ENCODE data around the gene FARP1. TPM values are rescaled to one million over a fixed set of nuclear protein-coding genes. Genes with fewer than 3 reads are reported as not detected.

The FARP1 gene
- total RNA-seq, 5 donors from 2014 or later (not counting 1 experiment from before 2014, with no cell fraction given) = 0.51 to 2.0 (median 1.0) TPM

DNA sequence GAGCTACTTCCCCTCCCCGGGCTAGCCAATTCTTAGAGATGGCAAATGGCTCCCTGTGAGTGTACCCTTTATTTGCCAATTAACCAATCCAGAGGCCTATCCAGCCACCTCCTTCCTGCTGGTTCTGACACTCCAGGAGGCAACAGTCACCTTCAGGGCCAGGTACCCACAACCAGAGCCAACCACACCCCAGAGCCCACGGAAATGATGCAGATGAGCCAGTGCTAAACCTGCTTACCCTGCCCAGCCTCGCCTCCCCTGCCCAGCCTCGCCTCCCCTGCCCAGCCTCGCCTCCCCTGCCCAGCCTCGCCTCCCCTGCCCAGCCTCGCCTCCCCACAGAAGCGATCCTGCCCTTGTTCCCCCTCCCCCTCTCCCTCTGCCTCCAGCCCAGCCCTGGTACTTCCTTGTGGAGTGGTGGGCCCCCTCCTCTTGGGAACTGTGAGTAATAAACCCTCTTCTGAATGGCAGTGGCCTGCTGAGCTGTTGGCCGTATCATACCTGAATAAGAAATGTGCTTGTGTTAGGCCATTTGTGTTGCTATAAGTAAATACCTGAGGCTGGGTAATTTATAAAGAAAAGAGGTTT, 207.9 kb downstream of the FARP1 start:
- Histone ChIP-seq H3K36me3 (ENCODE audit: control insufficient read depth in 2 of 2, extremely low read depth in 1 of 2, insufficient read depth in 1 of 2, low read length in 1 of 2) (no peaks in the 10 kb centered on the region), H3K9me3 (no peaks in the 10 kb centered on the region), H3K4me3 (ENCODE audit: control insufficient read depth in 1 of 2, extremely low read depth in 1 of 2, low read length in 1 of 2) (no peak overlapping the region), H3K27ac (ENCODE audit: low read length) (no peak overlapping the region), H3K27me3 (replicated peaks in 1 of 2; ENCODE audit: control insufficient read depth in 2 of 2, extremely low read depth in 1 of 2, insufficient read depth in 2 of 2, low read length in 1 of 2) (peaks cover 0 to 6% of the 10 kb centered on the region in 2 experiments), H3K4me1 (ENCODE audit: control insufficient read depth in 1 of 2, extremely low read depth in 1 of 2, insufficient read depth in 2 of 2, low read length in 2 of 2) (no peaks in the 10 kb centered on the region)
- H3K4me3 Mint-ChIP-seq = no peak overlapping the region
- 72% methylated on average over 5 of the region's 9 CpGs for WGBS (ENCODE audit: insufficient coverage)
- ChIA-PET CTCF (interaction anchor here in 1 of 2 donors (0.7 kb wide), 1 partner anchor 345 kb away, joined by 3 read pairs; no protein-coding TSS in a partner anchor), POLR2A (no interaction called here)
- no peaks in the 10 kb centered on the region for H3K27me3 Mint-ChIP-seq
- no peak for DNase-seq
- H3K4me1 Mint-ChIP-seq = no peaks in the 10 kb centered on the region
- H3K27ac Mint-ChIP-seq = no peak overlapping the region
- H3K36me3 Mint-ChIP-seq = no peaks in the 10 kb centered on the region
- ATAC-seq (replicated peaks in 1 of 4) = no peak
- H3K9me3 Mint-ChIP-seq = no peaks in the 10 kb centered on the region

DNA sequence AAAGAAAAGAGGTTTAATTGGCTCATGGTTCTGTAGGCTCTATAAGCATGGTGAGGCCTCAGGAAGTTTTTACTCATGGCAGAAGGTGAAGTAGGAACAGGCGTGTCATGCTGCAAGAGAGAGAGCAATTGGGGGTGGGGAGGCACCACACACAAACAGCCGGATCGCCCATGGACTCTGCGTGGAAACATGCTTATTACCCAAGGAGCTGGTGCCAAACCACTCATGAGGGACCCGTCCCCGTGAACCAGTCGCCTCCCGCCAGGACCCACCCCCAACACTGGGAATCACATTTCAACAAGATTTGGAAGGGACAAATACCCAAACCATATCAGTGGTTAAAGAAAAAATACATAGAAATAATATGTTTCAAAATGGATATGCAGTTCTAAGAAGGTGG, 208.7 kb downstream of the FARP1 start:
- ATAC-seq (replicated peaks in 1 of 4) (no peak), DNase-seq (no peak)
- no peaks in the 10 kb centered on the region for H3K9me3 ChIP-seq
- H3K27ac ChIP-seq (ENCODE audit: low read length) = no peak overlapping the region
- peaks cover 0 to 6% of the 10 kb centered on the region in 2 experiments for H3K27me3 ChIP-seq (replicated peaks in 1 of 2; ENCODE audit: control insufficient read depth in 2 of 2, extremely low read depth in 1 of 2, insufficient read depth in 2 of 2, low read length in 1 of 2)
- Mint-ChIP-seq H3K36me3 (no peaks in the 10 kb centered on the region), H3K27me3 (no peaks in the 10 kb centered on the region), H3K4me1 (no peaks in the 10 kb centered on the region), H3K27ac (no peak overlapping the region), H3K9me3 (no peaks in the 10 kb centered on the region), H3K4me3 (no peak overlapping the region)
- no peaks in the 10 kb centered on the region for H3K4me1 ChIP-seq (ENCODE audit: control insufficient read depth in 1 of 2, extremely low read depth in 1 of 2, insufficient read depth in 2 of 2, low read length in 2 of 2)
- no CpG with 5 or more reads among the region's 8 CpGs for whole genome bisulfite sequencing (ENCODE audit: insufficient coverage)
- H3K36me3 ChIP-seq (ENCODE audit: control insufficient read depth in 2 of 2, extremely low read depth in 1 of 2, insufficient read depth in 1 of 2, low read length in 1 of 2) = no peaks in the 10 kb centered on the region
- CTCF ChIA-PET = interaction anchor here in 1 of 2 donors (0.7 kb wide), 1 partner anchor 344 kb away, joined by 3 read pairs; no protein-coding TSS in a partner anchor
- POLR2A ChIA-PET = no interaction called here
- no peak overlapping the region for H3K4me3 ChIP-seq (ENCODE audit: control insufficient read depth in 1 of 2, extremely low read depth in 1 of 2, low read length in 1 of 2)

DNA sequence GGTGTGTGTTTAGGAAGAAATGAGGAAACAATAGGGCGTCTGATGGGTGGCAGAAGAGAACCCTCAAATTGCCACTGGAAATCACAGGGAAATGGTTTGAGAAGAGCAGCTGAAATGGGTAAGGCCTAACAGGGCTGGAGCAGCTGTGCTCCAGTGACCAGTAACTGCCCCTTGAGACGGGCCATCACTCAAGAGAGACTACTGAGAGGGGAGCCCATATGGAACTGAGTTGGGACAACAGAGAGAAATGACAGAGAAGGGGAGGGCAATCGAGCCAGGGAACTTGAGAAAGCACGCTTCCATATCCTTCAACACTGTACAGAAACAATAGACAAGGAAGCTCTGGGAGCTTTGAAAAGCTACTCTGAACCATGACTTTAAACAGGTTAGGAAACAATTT, 209.3 kb downstream of the FARP1 start:
- ChIA-PET CTCF (no interaction called here), POLR2A (no interaction called here)
- H3K36me3 Mint-ChIP-seq = no peaks in the 10 kb centered on the region
- H3K4me1 Mint-ChIP-seq = no peaks in the 10 kb centered on the region
- Histone ChIP-seq H3K27me3 (replicated peaks in 1 of 2; ENCODE audit: control insufficient read depth in 2 of 2, extremely low read depth in 1 of 2, insufficient read depth in 2 of 2, low read length in 1 of 2) (peaks cover 0 to 6% of the 10 kb centered on the region in 2 experiments), H3K36me3 (ENCODE audit: control insufficient read depth in 2 of 2, extremely low read depth in 1 of 2, insufficient read depth in 1 of 2, low read length in 1 of 2) (no peaks in the 10 kb centered on the region), H3K9me3 (no peaks in the 10 kb centered on the region), H3K27ac (ENCODE audit: low read length) (no peak overlapping the region), H3K4me1 (ENCODE audit: control insufficient read depth in 1 of 2, extremely low read depth in 1 of 2, insufficient read depth in 2 of 2, low read length in 2 of 2) (no peaks in the 10 kb centered on the region), H3K4me3 (ENCODE audit: control insufficient read depth in 1 of 2, extremely low read depth in 1 of 2, low read length in 1 of 2) (no peak overlapping the region)
- ATAC-seq (replicated peaks in 1 of 4) = no peak
- H3K27me3 Mint-ChIP-seq = peaks cover 0 to 2% of the 10 kb centered on the region in 2 donors
- no peak for DNase-seq
- WGBS (ENCODE audit: insufficient coverage) = 77% methylated on average over 2 of the region's 4 CpGs
- no peak overlapping the region for H3K27ac Mint-ChIP-seq
- no peak overlapping the region for H3K4me3 Mint-ChIP-seq
- H3K9me3 Mint-ChIP-seq = peaks cover 0 to 2% (median 0%) of the 10 kb centered on the region in 3 donors

DNA sequence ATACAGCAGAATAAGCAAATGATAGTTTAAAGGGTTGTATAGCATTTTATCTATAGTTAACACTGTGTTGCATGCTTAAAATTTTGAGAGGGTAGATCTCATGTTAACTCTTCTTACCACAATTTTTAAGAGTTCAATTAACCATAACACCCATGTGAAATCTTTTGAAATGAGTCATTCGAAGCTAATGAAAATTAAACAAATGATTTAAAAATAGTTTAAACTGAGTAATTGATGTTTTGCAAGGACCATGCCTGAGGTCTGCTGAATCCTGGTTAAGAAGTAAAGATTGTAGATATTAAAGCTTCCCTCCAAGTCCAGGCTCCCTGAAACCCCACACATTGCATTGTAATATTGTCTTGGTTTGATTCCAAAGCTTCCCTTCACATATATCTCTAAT, 210.9 kb downstream of the FARP1 start:
- CTCF ChIA-PET = no interaction called here
- no peaks in the 10 kb centered on the region for H3K36me3 Mint-ChIP-seq
- Histone ChIP-seq H3K36me3 (ENCODE audit: control insufficient read depth in 2 of 2, extremely low read depth in 1 of 2, insufficient read depth in 1 of 2, low read length in 1 of 2) (no peaks in the 10 kb centered on the region), H3K9me3 (no peaks in the 10 kb centered on the region), H3K4me3 (ENCODE audit: control insufficient read depth in 1 of 2, extremely low read depth in 1 of 2, low read length in 1 of 2) (no peak overlapping the region), H3K27ac (ENCODE audit: low read length) (no peak overlapping the region), H3K27me3 (replicated peaks in 1 of 2; ENCODE audit: control insufficient read depth in 2 of 2, extremely low read depth in 1 of 2, insufficient read depth in 2 of 2, low read length in 1 of 2) (peaks cover 0 to 6% of the 10 kb centered on the region in 2 experiments), H3K4me1 (ENCODE audit: control insufficient read depth in 1 of 2, extremely low read depth in 1 of 2, insufficient read depth in 2 of 2, low read length in 2 of 2) (no peaks in the 10 kb centered on the region)
- ATAC-seq (replicated peaks in 1 of 4) (no peak), DNase-seq (no peak)
- H3K4me1 Mint-ChIP-seq = no peaks in the 10 kb centered on the region
- H3K27me3 Mint-ChIP-seq = peaks cover 4 to 6% of the 10 kb centered on the region in 2 donors
- POLR2A ChIA-PET = no interaction called here
- peaks cover 0 to 2% (median 0%) of the 10 kb centered on the region in 3 donors for H3K9me3 Mint-ChIP-seq
- H3K4me3 Mint-ChIP-seq = no peak overlapping the region
- no peak overlapping the region for H3K27ac Mint-ChIP-seq
- no CpG with 5 or more reads among the region's 1 CpG for WGBS (ENCODE audit: insufficient coverage)

DNA sequence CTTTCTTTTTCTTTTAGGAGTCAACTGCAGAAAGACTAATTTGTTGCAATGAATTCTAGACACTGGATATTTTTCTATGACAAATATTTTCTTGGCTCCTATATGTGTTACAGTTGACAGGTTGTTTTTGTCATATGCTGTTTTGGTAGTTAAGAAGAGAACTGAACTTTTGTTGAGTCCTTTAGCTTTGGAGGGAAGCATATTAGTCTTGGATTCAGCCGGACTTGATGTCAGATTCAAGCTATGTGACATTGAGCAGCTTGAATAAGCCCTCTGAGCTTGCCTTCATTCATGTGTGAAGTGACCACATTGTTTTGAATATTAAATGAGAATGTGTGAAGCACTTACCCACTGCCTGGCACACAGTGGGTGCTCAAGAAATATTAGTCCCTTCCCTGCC, 216.0 kb downstream of the FARP1 start:
- no peak overlapping the region for H3K27ac Mint-ChIP-seq
- WGBS (ENCODE audit: insufficient coverage) = no CpG with 5 or more reads among the region's 1 CpG
- Histone ChIP-seq H3K4me3 (ENCODE audit: control insufficient read depth in 1 of 2, extremely low read depth in 1 of 2, low read length in 1 of 2) (no peak overlapping the region), H3K36me3 (ENCODE audit: control insufficient read depth in 2 of 2, extremely low read depth in 1 of 2, insufficient read depth in 1 of 2, low read length in 1 of 2) (no peaks in the 10 kb centered on the region), H3K9me3 (no peaks in the 10 kb centered on the region), H3K4me1 (ENCODE audit: control insufficient read depth in 1 of 2, extremely low read depth in 1 of 2, insufficient read depth in 2 of 2, low read length in 2 of 2) (no peaks in the 10 kb centered on the region), H3K27me3 (replicated peaks in 1 of 2; ENCODE audit: control insufficient read depth in 2 of 2, extremely low read depth in 1 of 2, insufficient read depth in 2 of 2, low read length in 1 of 2) (peaks cover 0 to 10% of the 10 kb centered on the region in 2 experiments), H3K27ac (ENCODE audit: low read length) (no peak overlapping the region)
- ChIA-PET POLR2A (no interaction called here), CTCF (no interaction called here)
- H3K9me3 Mint-ChIP-seq = peaks cover 0 to 2% (median 0%) of the 10 kb centered on the region in 3 donors
- no peaks in the 10 kb centered on the region for H3K4me1 Mint-ChIP-seq
- DNase-seq (no peak), ATAC-seq (replicated peaks in 1 of 4) (no peak)
- H3K27me3 Mint-ChIP-seq = peaks cover 10 to 16% of the 10 kb centered on the region in 2 donors
- H3K4me3 Mint-ChIP-seq = no peak overlapping the region
- no peaks in the 10 kb centered on the region for H3K36me3 Mint-ChIP-seq

DNA sequence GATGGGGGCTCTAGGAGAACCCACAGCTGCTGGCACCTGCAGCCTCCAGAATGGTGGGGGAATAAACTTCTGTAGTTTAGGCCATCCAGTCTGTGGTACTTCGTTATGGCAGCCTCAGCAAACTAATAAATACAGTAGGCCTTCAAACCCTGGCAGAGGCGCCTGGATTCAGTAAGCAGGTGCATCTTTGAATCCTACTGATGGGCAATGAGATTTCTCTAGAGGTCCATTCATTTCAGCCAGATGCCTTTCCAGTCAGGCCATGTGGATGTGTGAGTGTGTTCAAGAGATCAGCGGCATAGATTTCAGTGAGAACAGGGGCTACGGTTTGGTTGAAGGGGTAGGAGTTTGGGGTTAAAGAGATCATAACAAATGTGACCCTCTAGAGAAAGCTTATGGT, 217.7 kb downstream of the FARP1 start:
- Mint-ChIP-seq H3K4me1 (no peaks in the 10 kb centered on the region), H3K9me3 (peaks cover 0 to 2% (median 0%) of the 10 kb centered on the region in 3 donors), H3K4me3 (no peak overlapping the region), H3K36me3 (no peaks in the 10 kb centered on the region), H3K27ac (no peak overlapping the region), H3K27me3 (peaks cover 11 to 16% of the 10 kb centered on the region in 2 donors)
- Histone ChIP-seq H3K4me1 (ENCODE audit: control insufficient read depth in 1 of 2, extremely low read depth in 1 of 2, insufficient read depth in 2 of 2, low read length in 2 of 2) (no peaks in the 10 kb centered on the region), H3K27me3 (replicated peaks in 1 of 2; ENCODE audit: control insufficient read depth in 2 of 2, extremely low read depth in 1 of 2, insufficient read depth in 2 of 2, low read length in 1 of 2) (peaks cover 0 to 10% of the 10 kb centered on the region in 2 experiments), H3K27ac (ENCODE audit: low read length) (no peak overlapping the region), H3K36me3 (ENCODE audit: control insufficient read depth in 2 of 2, extremely low read depth in 1 of 2, insufficient read depth in 1 of 2, low read length in 1 of 2) (no peaks in the 10 kb centered on the region), H3K9me3 (no peaks in the 10 kb centered on the region), H3K4me3 (ENCODE audit: control insufficient read depth in 1 of 2, extremely low read depth in 1 of 2, low read length in 1 of 2) (no peak overlapping the region)
- ATAC-seq (replicated peaks in 1 of 4) (no peak), DNase-seq (no peak)
- ChIA-PET POLR2A (no interaction called here), CTCF (no interaction called here)
- WGBS (ENCODE audit: insufficient coverage) = 95% methylated on average over 3 of the region's 4 CpGs

DNA sequence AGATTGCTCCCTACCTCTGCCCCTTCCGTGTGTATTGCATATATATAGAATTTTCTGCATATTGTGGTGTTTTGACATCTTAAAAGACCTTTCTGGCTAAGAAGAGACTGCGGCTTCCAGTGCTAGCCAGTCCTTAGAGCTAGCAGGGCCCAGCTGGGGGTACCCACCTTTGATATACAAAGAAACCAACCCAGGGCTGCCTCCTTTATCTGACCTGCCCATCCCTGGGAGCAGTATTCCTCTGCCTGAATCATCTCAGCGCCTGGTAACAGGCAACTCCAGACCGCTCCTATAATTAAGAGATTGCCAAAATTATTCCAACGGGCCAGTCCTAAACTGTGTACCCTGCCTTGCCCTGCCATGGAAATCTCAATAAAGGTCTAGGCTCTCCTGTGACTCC, 220.4 kb downstream of the FARP1 start:
- Mint-ChIP-seq H3K4me3 (no peak overlapping the region), H3K4me1 (no peaks in the 10 kb centered on the region), H3K36me3 (no peaks in the 10 kb centered on the region), H3K27me3 (peaks cover 7 to 9% of the 10 kb centered on the region in 2 donors), H3K27ac (no peak overlapping the region), H3K9me3 (no peaks in the 10 kb centered on the region)
- POLR2A ChIA-PET = no interaction called here
- H3K4me1 ChIP-seq (ENCODE audit: control insufficient read depth in 1 of 2, extremely low read depth in 1 of 2, insufficient read depth in 2 of 2, low read length in 2 of 2) = no peaks in the 10 kb centered on the region
- H3K36me3 ChIP-seq (ENCODE audit: control insufficient read depth in 2 of 2, extremely low read depth in 1 of 2, insufficient read depth in 1 of 2, low read length in 1 of 2) = no peaks in the 10 kb centered on the region
- peaks cover 0 to 13% of the 10 kb centered on the region in 2 experiments for H3K27me3 ChIP-seq (replicated peaks in 1 of 2; ENCODE audit: control insufficient read depth in 2 of 2, extremely low read depth in 1 of 2, insufficient read depth in 2 of 2, low read length in 1 of 2)
- H3K4me3 ChIP-seq (ENCODE audit: control insufficient read depth in 1 of 2, extremely low read depth in 1 of 2, low read length in 1 of 2) = no peak overlapping the region
- no peaks in the 10 kb centered on the region for H3K9me3 ChIP-seq
- no peak overlapping the region for H3K27ac ChIP-seq (ENCODE audit: low read length)
- CTCF ChIA-PET = no interaction called here
- ATAC-seq (replicated peaks in 1 of 4) (no peak), DNase-seq (no peak)
- 100% methylated on average over 3 of the region's 5 CpGs for WGBS (ENCODE audit: insufficient coverage)

Data from T-cell (primary cell).